Measurements from ENCODE around the gene KRT73. TPM values are rescaled to one million over a fixed set of nuclear protein-coding genes. Genes with fewer than 3 reads are reported as not detected.
"Not testable (repeated sequence)": the region's sequence is repeated elsewhere in the genome, so short reads cannot be mapped to it uniquely, and the experiment has no call there.

Gene KRT73
- total and polyA plus RNA-seq, 2 donors (not counting 3 experiments of a cell fraction or from before 2014, with no cell fraction given), result not detected

- FAIRE-seq (no peak), DNase-seq (ENCODE audit: low read depth, low spot score) (no peak)
- Histone ChIP-seq H3K9me1 (replicated peaks; ENCODE audit: control insufficient read depth, extremely low read depth, insufficient read depth, low read length) (no peaks in the 10 kb centered on the region), H3K9me3 (replicated peaks; ENCODE audit: control insufficient read depth, insufficient read depth, low read length) (no peaks in the 10 kb centered on the region), H3K36me3 (ENCODE audit: control insufficient read depth in 2 of 2, extremely low read depth in 1 of 2, insufficient read depth in 2 of 2, low read length in 2 of 2) (no peaks in the 10 kb centered on the region), H3K27ac (ENCODE audit: insufficient read depth, low read depth, low read length) (no peak overlapping the region), H2AFZ (ENCODE audit: low read depth, low read length) (no peak overlapping the region), H3K9ac (replicated peaks; ENCODE audit: extremely low read depth, insufficient read depth, low read length) (no peak overlapping the region), H4K20me1 (replicated peaks; ENCODE audit: control insufficient read depth, extremely low read depth, insufficient read depth, low read length) (no peaks in the 10 kb centered on the region), H3K4me2 (ENCODE audit: insufficient read depth, low read length) (no peak overlapping the region), H3K4me1 (ENCODE audit: control insufficient read depth, extremely low read depth, insufficient read depth, low read length) (no peaks in the 10 kb centered on the region), H3K4me3 (replicated peaks in 1 of 3; ENCODE audit: insufficient read depth in 1 of 3, low read depth in 1 of 3, low read length in 3 of 3) (no peak overlapping the region), H3K79me2 (ENCODE audit: control insufficient read depth, insufficient read depth, low read length) (no peaks in the 10 kb centered on the region), H3K27me3 (ENCODE audit: control insufficient read depth in 2 of 2, insufficient read depth in 2 of 2, low read length in 2 of 2) (peaks cover 20 to 39% of the 10 kb centered on the region in 2 experiments)
- intact Hi-C loops (cut with micrococcal nuclease) (no loop called here), dilution Hi-C loops (cut with MboI; ENCODE audit: extremely low pct_ligation_motif_present, low sequenced_read_pairs) (no loop called here)
- TF ChIP-seq JUN (IDR thresholded peaks at IDR 0.05; ENCODE audit: borderline replicate concordance, insufficient read depth, insufficient read length, low read depth) (no peak), POLR2A (IDR thresholded peaks at IDR 0.05; ENCODE audit: low read depth, low read length) (no peak), GATA2 (IDR thresholded peaks at IDR 0.05; ENCODE audit: insufficient read depth, insufficient read length, low read depth, low read length) (no peak)
- POLR2A ChIA-PET, result no interaction called here
- no TSS peak for BruUV-seq (replicated peaks)
- CTCF ChIA-PET, result no interaction called here
These were observed 18.3 kb downstream of the KRT73 start for GRCh38 chr12:52600071-52600470.

- Histone ChIP-seq H3K9me1 (replicated peaks; ENCODE audit: control insufficient read depth, extremely low read depth, insufficient read depth, low read length) (no peaks in the 10 kb centered on the region), H3K27me3 (ENCODE audit: control insufficient read depth in 2 of 2, insufficient read depth in 2 of 2, low read length in 2 of 2) (peaks cover 20 to 39% of the 10 kb centered on the region in 2 experiments), H3K9ac (replicated peaks; ENCODE audit: extremely low read depth, insufficient read depth, low read length) (no peak overlapping the region), H2AFZ (ENCODE audit: low read depth, low read length) (no peak overlapping the region), H3K4me2 (ENCODE audit: insufficient read depth, low read length) (no peak overlapping the region), H3K4me3 (replicated peaks in 1 of 3; ENCODE audit: insufficient read depth in 1 of 3, low read depth in 1 of 3, low read length in 3 of 3) (no peak overlapping the region), H3K9me3 (replicated peaks; ENCODE audit: control insufficient read depth, insufficient read depth, low read length) (no peaks in the 10 kb centered on the region), H3K27ac (ENCODE audit: insufficient read depth, low read depth, low read length) (no peak overlapping the region), H3K36me3 (ENCODE audit: control insufficient read depth in 2 of 2, extremely low read depth in 1 of 2, insufficient read depth in 2 of 2, low read length in 2 of 2) (no peaks in the 10 kb centered on the region), H3K4me1 (ENCODE audit: control insufficient read depth, extremely low read depth, insufficient read depth, low read length) (no peaks in the 10 kb centered on the region), H3K79me2 (ENCODE audit: control insufficient read depth, insufficient read depth, low read length) (no peaks in the 10 kb centered on the region), H4K20me1 (replicated peaks; ENCODE audit: control insufficient read depth, extremely low read depth, insufficient read depth, low read length) (no peaks in the 10 kb centered on the region)
- DNase-seq (ENCODE audit: low read depth, low spot score) (no peak), FAIRE-seq (no peak)
- POLR2A ChIA-PET, result no interaction called here
- dilution Hi-C loops (cut with MboI; ENCODE audit: extremely low pct_ligation_motif_present, low sequenced_read_pairs) (no loop called here), intact Hi-C loops (cut with micrococcal nuclease) (no loop called here)
- CTCF ChIA-PET, result no interaction called here
- TF ChIP-seq EZH2 (IDR thresholded peaks at IDR 0.05; ENCODE audit: borderline replicate concordance, low read depth, low read length, severe bottlenecking) (no peak), POLR2AphosphoS5 (IDR thresholded peaks at IDR 0.05; ENCODE audit: insufficient read depth, low read depth, low read length) (no peak)
- no TSS peak for BruUV-seq (replicated peaks)
These were observed 19.4 kb downstream of the KRT73 start for GRCh38 chr12:52598966-52599365.

GRCh38 chr12:52594237-52594636 lies 24.1 kb downstream of the KRT73 start:
- intact Hi-C loops (cut with micrococcal nuclease); H3K36me3 ChIP-seq (ENCODE audit: control insufficient read depth in 2 of 2, extremely low read depth in 1 of 2, insufficient read depth in 2 of 2, low read length in 2 of 2); H4K20me1 ChIP-seq (replicated peaks; ENCODE audit: control insufficient read depth, extremely low read depth, insufficient read depth, low read length); H3K9ac ChIP-seq (replicated peaks; ENCODE audit: extremely low read depth, insufficient read depth, low read length); POLR2A ChIA-PET; H3K4me1 ChIP-seq (ENCODE audit: control insufficient read depth, extremely low read depth, insufficient read depth, low read length); H3K9me3 ChIP-seq (replicated peaks; ENCODE audit: control insufficient read depth, insufficient read depth, low read length); H3K9me1 ChIP-seq (replicated peaks; ENCODE audit: control insufficient read depth, extremely low read depth, insufficient read depth, low read length); BruUV-seq (replicated peaks); H3K79me2 ChIP-seq (ENCODE audit: control insufficient read depth, insufficient read depth, low read length); FAIRE-seq; H3K4me3 ChIP-seq (replicated peaks in 1 of 3; ENCODE audit: insufficient read depth in 1 of 3, low read depth in 1 of 3, low read length in 3 of 3); H2AFZ ChIP-seq (ENCODE audit: low read depth, low read length); DNase-seq (ENCODE audit: low read depth, low spot score); H3K27ac ChIP-seq (ENCODE audit: insufficient read depth, low read depth, low read length); H3K4me2 ChIP-seq (ENCODE audit: insufficient read depth, low read length); dilution Hi-C loops (cut with MboI; ENCODE audit: extremely low pct_ligation_motif_present, low sequenced_read_pairs): not testable (repeated sequence)
- H3K27me3 ChIP-seq (ENCODE audit: control insufficient read depth in 2 of 2, insufficient read depth in 2 of 2, low read length in 2 of 2), result peaks cover 5 to 11% of the 10 kb centered on the region in 2 experiments
- CTCF ChIA-PET, result interaction anchor here (1.1 to 1.9 kb wide), 3 partner anchors 11 to 291 kb away, joined by 3 to 5 read pairs (median 4); no protein-coding TSS in a partner anchor
